Fibroblast of peridontal ligament (primary cell): ENCODE results near the gene BTBD9.

ENCODE experiments used
- DNase-seq: peaks from one replicate; pipeline ENCODE4 v3.0.0-alpha.2; 2010; ENCODE audit errors: extremely low read depth

Gene BTBD9

DNA sequence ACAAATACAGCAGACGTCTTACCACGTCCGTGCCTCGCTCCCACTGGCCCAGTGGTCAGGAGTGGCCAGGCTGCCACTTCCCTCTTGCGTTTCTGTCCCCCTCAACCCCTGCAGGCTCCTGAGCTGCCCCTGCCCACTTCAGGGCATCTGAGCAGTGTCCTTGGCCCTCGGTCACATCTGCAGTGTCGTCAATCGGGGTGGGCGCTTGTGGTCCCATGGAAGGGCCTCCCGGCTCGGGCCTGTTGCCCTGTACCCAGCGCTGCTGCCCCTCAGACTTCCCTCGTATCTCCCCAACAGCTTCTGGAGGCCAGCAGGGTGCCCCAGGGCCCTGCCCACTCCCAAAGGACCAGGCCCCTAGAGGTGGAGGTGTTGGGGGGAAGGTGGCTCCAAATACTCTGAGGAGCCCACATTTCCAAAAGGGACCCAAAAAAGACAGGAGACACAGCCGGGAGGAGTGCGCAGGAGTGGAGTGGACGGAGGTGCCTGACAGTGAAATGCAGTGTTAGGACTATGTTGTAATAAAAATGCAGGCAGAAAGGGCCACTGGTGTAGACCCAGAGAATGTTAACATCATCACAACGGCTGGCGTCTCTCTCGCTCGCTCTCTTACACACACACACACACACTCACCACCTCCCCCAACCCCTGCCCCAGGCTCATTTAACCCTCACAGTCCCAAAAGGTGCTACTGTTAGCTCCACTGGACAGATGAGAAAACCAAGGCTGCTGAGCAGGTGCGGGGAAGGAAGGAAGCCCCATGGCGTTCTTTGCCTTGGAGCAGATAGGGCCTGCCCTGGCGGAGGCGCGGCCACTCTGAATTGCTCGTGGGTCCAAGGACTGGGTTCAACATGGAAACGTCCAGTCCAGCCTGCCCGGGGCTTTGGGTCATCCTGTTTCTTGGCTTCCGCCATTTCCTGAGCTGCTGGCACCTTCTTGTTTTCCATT is 476.3 kb downstream of the BTBD9 start:
- no peak for DNase-seq

DNA sequence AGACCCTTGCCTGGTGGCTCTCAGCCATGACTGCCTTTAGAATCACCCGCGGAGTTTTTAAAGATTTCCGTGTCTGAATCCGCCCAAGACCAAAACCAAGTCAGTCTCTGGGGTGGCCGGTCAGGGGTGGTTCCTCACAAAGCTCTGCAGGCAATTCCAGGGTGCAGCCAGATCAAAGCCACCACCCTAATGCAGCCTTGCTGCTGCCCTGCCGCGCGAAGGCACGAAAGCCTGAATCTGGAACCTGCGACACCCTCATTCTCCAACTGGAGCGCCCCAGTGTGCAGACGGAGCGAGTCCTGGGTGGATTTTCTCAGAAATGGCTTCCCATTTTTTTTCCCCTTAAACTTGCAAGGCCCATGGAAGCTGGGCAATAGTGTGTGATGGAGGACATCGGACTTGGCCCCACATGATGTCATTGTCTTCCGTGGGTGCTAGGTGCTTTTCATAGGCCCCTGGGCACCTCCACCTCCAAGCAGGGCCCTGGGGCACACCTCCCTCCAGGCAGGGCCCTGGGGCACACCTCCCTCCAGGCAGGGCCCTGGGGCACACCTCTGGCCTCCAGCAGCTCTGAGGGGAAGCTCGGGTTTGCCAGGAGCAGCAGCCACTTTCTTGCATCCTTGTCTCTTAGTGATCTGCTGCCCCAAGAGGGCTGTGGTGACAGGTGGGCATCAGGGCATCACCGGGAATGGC is 477.1 kb downstream of the BTBD9 start:
- DNase-seq = no peak

DNA sequence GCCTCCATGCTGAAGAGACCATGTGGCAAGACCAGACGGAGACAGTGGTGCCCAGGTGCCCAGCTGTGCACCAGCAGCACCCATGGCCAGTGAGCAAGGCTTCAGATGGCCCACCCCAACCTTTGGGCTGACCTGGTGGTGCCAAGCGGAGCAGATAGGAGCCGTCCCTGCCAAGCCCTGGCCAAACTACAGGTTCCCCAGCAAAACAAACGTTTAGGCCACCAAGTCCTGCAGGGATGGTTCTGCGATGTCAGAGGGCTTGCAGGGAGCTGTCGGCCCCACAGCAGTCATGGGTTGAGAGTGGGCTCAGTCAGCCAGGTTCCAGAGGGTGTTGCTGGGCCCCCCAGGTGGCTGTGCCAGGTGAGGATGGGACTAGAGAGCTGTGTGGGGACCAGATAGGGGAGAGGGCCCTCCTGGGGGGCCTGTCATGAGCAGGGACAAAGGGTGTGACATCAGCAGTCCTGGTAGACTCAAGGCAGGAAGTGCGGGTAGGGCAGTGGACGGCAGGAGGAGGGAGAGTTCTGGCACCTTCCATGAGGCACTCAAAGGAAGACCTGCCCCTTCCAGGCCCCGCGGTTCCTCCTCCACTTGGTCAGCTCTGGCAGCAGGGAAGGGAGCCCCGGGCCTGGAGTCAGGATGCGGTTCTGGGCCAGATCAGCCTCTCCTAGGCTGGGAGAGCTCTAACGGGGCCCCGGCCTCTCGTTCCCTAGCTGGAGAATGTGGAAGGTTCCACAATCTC is 477.8 kb downstream of the BTBD9 start:
- DNase-seq = no peak

DNA sequence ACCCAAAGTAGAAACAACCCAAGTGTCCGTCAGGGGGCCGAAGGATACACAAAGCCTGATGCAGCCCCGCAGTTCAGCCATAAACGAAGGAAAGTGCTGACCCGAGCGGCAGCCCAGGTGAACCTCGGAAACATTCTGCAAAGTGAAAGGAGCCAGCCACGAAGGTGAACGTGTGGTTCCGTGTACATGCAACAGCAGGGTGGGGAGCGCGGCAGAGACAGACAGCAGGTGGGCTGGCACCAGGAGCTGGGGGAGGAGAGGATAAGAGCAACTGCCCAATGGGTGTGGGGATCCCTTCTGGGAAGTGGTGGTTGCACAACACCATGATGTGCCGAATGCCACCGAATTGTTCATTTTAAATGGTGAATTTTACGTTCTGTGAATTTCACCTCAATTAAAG is 478.4 kb downstream of the BTBD9 start:
- DNase-seq = no peak

DNA sequence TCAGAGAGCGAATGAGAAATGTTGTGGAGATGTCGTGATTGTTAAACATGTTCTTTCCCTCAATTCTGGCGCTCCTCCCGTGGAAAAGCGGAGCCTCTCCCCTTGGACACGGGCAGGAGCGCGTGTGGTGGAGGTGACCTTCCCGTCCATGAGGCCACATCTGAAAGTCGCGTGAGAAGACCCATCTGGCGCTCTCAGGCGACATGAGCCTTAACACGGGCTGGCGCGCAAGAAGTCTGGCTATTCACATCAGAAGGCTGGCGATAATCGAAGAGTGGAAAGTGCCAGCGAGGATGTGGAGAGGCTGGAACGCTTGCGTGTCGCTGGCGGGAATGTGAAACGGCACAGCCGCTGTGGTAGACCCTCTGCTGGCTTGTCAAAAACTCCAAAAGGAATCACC is 478.9 kb downstream of the BTBD9 start:
- no peak for DNase-seq

DNA sequence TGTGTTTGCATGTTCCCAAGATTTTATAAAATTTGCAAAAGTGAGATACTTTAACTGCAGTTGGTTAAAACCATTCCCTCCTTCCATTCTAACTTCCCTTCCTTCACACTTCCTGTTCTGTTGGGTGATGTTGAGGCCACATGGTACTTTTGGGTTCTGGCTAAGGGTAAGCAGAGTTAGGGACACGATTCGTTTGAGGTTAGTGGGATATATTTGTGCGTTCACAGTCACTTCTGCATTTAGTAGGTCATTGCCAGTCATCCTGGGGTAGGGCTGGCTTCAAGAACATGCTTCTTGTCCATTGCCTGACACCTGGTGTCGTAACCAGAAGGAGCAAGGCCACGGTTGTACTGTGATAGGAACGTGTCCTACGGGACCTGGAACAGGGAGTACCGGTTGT is 480.1 kb downstream of the BTBD9 start:
- no peak for DNase-seq

DNA sequence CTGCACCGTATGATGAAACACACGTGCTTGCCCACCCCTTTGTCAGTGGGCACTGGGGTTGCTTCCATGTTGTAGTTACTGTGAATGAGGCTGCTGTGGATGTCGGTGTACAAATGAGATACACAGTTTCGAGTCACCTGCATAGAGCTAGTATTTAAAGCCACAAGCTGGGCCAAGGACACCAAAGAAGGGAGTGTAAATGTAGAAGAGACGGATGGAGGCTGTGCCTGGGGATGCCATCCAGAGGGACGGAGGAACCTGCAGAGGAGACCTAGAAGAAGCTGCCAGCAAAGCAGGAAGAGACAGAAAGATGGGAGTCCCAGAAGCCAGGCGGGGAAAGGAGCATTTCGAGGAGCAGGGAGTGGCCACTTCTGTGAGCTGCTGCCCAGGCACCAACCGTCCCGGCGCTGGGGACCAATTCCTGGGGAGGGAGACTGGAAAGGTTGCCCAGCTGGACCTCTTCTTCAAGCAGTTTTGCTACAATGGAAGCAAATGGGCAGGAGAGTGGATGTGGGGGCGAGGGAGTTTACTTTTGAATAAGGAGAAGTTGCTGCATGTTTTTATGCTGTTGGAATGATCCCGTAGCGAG is 480.9 kb downstream of the BTBD9 start:
- DNase-seq = no peak

DNA sequence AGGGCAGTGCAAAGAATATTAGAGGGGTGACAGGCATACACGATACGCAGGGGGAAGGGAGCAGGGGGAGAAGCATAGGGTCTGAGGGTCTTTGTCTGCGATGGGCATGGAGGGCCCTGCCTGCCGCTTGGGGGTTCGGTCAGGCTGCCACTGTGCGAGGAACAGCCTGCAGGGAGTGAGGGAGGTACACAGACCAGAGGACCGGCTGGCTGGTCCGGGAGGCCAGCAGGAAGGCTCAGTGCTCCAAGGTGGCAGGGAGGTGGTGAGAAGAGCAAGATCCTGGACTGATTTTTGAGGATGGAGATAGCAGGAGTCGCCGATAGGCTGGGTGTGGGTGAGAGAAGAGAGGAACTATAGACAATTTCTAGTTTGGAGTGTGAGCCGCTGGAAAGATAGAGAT is 481.8 kb downstream of the BTBD9 start:
- no peak for DNase-seq

DNA sequence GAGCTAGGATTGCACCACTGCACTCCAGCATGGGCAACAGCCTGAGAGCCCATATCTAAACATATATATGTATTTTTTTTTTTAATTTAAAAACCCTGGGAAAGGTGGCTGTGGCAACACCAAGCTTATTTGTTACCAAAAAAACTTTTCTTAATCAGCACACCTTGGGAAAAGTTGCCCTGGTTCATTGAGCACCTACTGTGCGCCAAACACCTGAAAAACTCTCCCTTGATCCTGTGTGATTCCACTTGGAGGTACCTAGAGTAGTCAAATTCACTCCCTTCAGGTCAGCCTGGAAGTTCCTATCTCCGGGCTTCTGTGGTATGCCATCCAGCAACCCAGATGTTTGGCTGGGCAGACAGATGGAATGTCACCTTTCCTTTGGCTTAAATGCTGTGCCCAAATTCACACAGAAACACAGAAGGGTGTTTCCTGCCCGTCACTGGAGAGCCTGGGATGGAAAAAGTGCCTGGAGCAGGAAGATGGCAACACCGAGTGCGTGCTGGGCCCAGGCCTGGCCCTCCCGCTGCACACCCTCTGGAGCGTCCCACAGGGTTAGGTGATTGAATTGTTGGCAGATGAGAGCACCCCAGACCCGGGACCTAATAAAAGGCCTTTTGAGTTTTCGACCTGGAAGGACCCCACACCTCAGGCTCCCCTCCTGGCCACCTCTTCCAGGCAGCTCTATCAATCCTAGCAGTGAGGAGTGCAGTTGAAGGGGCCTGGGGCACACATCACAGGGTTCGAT is 482.7 kb downstream of the BTBD9 start:
- DNase-seq = no peak

DNA sequence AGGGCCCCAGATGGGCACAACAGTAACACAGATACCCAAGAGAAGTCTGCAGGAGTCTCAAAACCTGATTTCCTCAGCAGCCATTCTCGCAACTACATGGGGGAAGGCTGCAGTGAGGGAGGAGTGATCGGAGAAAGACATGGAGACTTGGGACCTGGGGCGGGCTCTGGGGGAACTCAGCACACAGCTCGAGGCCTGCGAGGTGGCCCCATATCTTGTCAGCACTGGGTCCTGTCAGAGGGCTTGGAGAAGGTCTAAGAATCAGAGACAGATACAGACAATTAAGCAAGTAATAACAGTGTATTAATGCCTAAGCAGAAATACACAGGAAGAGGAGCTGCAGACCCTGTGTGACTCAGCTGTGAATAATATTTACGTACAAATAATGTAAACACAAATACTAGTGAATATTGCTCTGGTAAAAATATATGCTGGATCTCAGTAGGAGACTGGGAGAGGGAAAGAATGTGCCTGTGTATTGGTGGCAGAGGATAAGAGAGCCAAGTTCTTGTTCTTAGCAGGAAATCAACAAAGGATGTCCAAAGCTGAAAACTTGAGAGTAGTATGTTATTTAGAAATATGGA is 484.0 kb downstream of the BTBD9 start:
- no peak for DNase-seq

DNA sequence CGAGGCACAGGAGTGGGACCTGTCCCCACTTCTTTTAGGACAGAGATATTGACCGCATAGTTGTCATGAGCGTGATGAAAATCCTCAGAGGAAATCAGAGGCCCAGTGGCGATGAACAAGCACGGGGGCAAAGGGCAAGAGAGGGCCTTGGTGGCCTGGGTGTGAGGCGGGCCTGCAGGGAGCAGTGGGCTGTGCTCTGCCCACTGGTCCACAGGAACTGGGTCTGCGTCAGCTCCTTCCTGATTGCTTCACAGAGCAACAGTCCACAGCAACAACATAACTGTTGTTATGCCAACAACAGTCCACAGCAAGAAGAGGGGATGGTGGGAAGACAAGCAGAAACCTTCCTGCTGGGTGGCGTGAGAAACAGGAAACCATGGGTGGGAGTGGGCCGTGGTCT is 484.6 kb downstream of the BTBD9 start:
- no peak for DNase-seq

DNA sequence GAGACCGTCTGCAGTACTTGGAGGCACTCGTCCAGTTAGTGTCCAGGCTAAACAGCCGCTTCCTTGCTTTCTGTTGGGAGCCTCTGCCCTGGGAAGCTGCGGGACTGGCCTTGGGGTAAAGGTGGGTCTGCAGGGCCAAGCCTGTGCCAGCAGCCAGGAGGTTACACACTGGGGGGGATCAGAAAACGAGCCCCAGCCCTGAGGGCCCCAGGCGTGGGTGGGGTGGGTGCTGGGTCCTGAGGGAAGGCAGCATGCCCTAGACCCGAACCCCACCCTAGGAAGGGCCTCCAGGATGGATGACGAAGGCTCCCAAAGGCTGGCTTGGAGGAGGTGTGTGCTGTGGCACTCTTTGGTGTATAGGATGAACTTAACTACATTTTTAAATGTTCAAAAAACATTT is 485.0 kb downstream of the BTBD9 start:
- no peak for DNase-seq

DNA sequence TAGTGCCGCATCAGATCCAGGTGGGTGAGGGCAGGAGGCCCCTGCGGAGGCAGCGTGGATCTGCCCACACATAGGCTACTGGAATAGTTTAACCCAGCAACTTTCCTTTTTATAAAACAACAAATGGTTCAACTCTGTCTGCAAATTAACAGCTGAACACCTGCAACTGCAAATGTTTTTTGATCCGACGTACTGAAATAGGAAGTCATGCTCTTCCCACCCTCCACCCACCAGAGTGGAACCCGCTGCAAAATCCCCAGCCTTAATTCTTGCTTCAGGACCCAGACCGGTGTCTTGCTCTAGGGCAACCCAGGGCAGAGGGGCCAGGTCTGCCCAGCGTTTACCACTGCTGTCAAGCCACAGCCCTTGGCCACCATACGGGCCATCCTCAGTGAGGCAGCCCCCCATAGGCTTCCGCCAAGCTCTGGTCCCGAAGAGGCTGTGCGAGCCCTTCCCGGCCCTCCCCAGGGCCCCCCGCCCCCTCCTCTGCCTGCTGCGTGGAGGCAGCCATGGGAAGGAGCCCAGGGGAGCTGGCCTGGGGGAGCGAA is 485.9 kb downstream of the BTBD9 start:
- no peak for DNase-seq

DNA sequence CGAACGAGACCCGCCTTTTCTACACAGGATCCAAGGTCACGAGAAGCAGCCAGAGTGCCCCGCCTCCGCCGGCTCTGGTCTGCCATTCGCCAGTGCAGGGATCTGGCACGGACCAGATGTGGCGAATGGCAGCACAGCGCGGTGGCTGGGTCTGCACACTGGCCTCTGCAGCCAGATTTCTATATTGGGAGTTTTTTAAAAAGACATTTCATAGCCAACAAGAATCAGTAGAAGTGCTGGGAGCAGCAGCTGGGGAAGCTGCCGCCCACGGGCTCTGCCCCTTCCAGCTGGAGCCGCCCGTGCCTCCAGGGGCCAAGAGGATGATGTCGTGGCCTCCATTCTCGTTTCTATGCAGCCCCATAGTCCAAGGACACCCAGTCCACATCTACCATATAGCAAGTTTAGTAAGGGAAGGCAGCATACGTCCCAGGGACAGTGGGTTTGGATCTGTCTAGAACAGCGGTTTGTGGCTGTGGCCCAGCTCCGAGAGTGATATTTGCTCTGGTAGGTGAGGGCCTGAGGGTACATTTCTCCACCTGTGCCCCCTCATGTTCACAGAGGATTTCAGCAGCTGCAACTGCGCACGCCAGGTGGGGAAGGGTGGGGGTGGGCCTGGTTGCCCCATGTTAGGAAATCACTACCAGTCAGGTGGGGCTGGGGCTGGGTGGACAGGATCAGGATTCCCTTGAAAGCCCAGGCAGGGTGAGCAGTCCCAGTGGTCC is 486.5 kb downstream of the BTBD9 start:
- DNase-seq = no peak

DNA sequence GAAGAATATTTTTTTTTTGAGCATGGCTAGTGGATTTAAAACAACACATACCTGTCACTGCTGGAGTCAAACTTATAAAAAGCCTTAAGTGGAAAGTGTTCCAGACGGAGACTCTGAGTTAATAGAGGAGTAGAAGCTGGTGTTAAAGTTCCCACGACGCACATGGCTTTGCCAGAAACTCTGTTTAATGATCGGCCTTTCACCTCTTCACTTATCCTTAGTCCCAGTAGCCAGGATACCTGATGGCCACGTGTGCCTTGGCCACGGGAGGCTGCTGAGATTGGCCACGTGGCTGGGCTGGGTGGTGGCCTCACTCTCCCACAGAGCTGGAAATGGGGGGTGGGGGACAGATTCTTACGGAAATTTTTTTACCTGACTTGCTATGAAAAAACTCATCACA is 487.1 kb downstream of the BTBD9 start:
- no peak for DNase-seq

DNA sequence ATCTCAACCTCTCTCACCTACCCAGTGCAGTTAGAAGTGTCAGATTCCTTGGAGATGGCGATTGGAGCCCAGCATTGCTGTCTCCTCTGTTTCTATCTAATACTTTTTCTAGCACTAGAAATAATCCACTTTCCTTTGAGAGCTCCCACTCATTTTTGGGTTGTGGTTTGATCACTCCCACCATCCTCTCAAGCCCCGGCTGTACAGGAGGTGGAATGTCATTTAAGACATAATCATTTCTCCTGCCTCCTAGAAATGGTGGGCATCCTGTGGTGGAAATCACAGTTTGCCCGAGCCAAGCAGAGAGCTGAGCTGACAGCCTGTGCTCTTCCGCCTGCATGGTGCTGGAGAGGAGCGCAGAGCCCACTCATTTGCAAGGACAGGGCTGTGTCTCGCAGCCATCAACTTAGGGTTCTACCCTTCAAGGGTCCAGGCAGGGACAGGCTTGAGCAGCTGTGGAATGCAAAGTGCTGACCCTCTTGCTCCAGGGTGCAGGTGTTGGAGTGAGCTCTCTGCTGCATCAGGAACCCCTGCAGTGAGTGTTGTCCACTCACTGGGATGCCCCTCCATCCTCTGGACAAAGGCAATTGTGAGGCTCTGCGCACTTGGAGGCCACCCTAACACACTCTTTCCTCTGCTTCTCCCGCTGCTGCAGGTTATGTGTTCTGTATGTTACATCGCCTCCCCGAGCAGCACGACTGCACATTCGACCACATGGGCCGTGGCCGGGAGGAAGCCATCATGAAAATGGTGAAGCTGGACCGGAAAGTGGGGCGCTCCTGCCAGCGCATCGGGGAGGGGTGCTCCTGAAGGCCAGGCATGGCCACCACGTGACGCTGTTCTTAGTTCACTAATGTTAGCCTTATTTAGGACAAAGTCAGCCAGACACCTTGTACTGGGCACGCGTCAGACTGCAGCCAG is 487.9 kb downstream of the BTBD9 start:
- DNase-seq = no peak

DNA sequence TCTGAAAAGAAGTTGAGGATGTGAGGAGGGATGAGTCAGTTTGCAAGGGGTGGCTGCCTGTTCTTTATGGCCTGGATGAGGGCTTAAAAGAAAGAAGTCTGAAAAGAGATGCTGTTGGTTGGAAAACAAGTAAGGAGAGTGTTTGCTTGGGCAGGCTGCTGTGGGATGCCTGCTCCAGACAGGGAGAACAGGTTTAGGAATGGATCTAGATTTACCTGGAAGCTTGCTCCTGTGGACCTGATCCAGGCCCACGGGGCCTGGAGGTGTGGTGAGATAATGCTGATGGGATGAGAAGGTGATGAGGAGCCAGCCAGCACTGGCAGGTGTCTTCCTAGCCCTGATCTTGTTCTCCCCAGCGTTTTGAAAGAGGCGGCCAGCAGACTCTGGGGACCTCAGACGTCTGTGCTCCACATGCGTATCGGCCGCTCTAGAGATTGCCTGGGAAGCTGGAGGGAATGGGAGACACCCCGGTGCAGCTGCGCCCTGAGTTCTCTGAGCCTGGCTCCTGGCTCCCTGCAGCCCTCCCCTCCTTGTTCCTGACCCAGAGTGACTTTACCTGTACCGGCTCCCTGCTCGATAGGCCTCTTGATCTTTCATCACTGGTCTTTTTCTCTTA is 488.9 kb downstream of the BTBD9 start:
- no peak for DNase-seq

DNA sequence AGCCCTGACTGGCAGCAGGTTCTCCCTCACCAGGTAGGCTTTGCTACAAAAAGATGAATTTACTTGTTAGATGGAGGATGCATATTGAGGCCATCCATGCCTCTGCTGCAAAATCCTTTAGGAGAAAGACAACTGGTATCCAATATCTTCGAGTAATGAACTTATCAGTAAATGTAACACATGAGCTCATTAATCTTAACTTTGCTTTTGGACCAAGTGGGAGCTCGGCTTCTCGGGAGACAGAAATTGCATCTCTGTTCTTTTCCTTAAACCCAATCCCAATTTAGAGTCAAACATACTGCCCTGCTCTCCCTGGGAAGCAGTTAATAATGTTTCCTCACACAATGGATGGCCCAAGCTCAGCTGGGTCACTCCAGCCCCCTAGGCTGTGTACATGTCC is 489.7 kb downstream of the BTBD9 start:
- no peak for DNase-seq

DNA sequence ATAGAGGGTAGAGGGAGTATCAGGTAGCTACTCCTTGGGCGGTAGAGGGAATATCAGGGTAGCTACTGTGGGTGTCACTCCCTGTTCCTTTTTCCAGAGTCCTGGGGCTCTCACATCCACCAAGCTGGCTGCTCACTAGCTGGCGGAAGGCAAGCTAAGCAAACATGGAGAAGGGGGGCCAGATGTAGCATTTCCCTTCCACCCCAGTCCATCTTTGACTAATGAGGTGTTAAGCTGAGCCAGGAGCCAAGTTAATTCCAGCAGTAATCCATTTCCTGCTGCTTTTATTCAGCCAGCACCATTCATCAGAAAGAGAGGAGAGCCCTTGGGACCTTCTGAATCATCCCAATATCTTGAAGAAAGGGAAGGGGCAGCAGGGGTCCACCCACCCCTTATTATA is 490.2 kb downstream of the BTBD9 start:
- no peak for DNase-seq
